Left renal cortex interstitium (tissue), 4 donors: ENCODE data around the gene ANAPC5. TPM values are rescaled to one million over a fixed set of nuclear protein-coding genes. Genes with fewer than 3 reads are reported as not detected.
"Not testable (repeated sequence)": the region's sequence is repeated elsewhere in the genome, so short reads cannot be mapped to it uniquely, and the experiment has no call there.

Experiments
- DNase-seq, 4 donors: peaks; one replicate each; pipeline ENCODE4 v3.0.0-alpha.2; 2013; ENCODE audit warnings: low read depth in 4 of 4, low spot score in 2 of 4, missing footprints in 1 of 4
- polyA plus RNA-seq, 4 donors: library from polyadenylated mRNA; unstranded; fragments of 120-200 nt; gene quantifications; one replicate each; pipeline ENCODE4 v1.2.1, GENCODE V29; 2013; ENCODE audit not compliant: insufficient read length in 4 of 4

Gene ANAPC5, protein sequence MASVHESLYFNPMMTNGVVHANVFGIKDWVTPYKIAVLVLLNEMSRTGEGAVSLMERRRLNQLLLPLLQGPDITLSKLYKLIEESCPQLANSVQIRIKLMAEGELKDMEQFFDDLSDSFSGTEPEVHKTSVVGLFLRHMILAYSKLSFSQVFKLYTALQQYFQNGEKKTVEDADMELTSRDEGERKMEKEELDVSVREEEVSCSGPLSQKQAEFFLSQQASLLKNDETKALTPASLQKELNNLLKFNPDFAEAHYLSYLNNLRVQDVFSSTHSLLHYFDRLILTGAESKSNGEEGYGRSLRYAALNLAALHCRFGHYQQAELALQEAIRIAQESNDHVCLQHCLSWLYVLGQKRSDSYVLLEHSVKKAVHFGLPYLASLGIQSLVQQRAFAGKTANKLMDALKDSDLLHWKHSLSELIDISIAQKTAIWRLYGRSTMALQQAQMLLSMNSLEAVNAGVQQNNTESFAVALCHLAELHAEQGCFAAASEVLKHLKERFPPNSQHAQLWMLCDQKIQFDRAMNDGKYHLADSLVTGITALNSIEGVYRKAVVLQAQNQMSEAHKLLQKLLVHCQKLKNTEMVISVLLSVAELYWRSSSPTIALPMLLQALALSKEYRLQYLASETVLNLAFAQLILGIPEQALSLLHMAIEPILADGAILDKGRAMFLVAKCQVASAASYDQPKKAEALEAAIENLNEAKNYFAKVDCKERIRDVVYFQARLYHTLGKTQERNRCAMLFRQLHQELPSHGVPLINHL
- polyA plus RNA-seq, result 100 to 1,000 TPM; 116 to 209 (median 162) TPM

DNA sequence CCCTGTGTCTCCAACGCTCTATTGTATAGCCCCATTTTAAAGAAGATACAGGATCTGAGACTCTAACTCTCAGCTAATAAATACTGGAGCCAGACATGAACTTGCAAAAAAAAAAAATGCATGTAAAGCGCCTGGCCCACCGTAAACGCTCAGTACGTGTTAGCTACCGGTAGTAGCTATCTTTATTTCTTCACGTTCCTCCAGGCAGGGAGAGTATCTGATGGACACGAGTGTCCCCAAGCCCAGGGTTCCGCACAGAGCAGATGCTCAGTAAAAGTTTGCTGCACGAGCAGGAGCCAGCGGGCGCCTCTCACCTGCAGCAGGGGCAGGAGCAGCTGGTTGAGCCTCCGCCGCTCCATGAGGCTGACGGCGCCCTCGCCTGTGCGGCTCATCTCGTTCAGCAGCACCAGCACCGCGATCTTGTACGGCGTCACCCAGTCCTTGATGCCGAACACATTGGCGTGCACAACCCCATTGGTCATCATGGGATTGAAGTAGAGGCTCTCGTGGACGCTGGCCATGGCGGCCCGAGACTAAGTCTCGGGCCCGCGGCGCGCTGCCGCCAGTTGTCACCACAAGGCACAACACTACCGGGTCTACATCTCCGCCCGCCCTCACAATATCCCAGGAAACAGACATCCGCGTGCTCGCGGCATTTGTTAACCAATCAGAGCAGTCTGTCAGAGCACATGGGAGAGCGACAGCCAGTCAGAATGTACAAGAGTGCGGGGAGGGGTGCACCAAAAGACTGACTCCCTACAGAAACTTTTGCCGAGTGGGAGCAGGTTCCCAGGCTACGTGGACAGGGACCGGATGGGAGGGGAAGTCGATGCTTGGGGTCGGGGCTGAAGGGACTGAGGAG lies at the start of gene ANAPC5:
Gene ANAPC5, minus strand, starts transcription at position 592 of the 862 bp plus-strand sequence. Its CDS starts 71 bp downstream, at position 521.
- DNase-seq, result peak; percentile 88 to 97 (median 96)

DNA sequence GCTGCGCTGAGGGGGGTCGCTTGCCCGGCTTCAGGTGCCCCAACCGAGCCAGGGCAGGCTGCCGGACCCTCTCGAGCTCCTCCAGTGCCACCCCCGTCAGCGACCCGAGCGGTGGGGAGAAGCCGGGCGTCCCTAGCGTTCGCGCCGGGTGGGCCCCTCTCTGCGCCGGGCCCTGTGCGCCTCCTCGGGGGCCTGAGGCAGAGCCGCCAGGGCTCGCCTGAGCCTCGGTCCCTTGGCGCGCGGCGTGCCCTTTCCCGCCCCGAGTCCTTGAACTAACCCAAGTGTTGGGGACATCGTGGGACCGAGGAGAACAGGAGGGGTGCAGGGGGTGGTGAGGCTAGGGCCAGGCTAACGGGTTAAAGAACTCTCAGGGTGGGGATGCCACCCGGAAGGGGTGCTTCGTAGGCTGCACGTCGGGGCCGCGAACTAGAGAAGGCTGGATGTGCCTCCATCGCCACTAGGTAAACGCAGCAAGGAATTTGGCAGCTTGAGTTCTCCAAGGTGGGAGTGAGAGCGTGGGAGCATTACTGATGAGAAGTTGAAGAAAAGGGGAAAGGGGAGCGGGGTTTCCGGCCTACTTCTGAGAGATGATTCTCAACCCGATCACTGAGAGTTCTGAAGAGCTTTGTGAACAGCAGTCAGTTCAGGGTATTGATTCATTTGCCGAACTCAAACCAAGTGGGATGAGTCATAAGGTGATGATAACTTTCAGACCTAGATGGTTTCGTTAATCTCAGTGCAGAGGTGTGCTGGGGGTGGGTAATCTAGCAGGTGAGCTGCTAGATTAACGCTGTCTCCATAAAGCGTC lies 48.3 kb upstream of the ANAPC5 start:
- DNase-seq, result peak in 3 of 4 donors; percentile 34 to 59 (median 43)

DNA sequence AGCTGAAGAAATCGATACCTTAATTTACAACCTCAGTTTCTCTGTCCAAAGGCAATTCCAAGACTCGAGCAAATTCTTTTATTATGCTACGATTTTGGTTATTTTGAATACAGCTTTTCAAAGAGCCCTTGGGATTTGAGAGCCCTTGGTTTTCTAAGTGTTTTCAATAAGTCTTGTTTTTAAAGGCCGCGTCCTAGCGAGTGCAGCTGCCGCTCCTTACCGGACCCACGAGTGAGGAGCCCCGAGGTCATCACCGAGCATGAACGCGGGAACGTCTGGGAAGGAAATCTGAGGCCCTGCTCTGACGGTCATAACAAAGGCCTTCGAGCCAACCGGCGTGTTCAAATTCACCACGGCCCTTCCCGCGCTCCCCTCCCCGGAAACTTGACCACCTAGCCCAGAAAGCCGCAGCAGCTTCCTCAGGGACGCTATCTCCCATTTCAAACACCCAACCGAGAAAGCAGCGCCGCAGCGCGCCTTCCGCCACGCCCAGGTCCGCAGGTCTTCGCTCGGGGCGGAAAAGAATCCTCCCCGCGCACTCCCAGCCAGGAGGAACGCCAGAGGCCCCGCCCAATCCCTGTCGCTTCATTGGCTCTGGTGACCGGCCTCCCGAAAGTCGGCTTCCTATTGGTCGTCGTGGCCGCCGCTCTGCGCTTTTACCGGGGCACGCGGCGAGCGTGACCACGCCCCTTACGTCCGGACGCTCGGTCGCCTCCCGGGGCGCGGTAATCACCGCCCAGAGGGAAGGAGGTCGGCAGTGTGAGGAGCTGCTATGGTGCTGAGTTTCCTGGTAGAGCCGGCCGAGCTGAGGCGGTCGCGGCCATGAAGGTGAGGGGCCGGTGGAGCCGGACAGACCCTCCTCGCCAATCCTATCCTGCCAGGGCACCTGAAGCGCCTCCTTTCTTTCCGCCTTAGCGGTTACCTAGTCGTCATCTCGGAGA lies 47.5 kb upstream of the ANAPC5 start, which contains the start of gene RNF34:
Gene RNF34, plus strand, starts transcription at position 728 of the 941 bp plus-strand sequence. Its CDS starts 95 bp downstream, at position 823.
- peak; percentile 93 to 98 (median 96) for DNase-seq

DNA sequence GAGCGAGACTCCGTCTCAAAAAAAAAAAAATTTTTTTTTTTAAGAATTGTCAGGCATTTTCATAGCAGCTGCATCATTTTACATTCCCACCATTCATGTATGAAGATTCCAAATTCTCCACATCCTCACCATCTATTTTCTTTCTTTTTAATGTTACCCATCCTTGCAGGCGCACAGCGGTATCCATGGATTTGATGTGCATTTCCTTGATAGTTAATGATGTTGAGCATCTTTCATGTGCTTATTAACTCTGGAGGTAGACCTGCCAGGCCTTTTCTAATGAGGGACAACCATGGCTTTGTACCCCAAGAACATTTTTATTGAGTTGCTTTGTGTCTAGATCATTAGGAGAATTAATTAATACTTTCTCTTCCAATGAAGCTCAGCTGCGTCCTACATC lies 46.1 kb upstream of the ANAPC5 start:
- no peak for DNase-seq

DNA sequence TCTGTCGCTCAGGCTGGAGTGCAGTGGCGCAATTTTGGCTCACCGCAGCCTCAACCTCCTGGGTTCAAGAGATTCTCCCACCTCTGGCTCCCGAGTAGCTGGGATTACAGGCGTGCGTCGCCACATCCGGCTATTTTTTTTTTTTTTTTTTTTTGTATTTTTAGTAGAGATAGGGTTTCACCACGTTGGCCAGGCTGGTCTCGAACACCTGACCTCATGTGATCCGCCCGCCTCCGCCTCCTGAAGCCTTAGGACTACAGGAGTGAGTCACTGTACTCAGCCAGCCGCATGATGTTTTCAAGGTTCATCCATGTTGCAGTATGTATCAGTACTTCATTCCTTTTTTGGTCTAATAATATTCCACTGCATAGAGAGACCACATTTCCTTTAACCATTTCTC lies 45.3 kb upstream of the ANAPC5 start:
- DNase-seq, result no peak

DNA sequence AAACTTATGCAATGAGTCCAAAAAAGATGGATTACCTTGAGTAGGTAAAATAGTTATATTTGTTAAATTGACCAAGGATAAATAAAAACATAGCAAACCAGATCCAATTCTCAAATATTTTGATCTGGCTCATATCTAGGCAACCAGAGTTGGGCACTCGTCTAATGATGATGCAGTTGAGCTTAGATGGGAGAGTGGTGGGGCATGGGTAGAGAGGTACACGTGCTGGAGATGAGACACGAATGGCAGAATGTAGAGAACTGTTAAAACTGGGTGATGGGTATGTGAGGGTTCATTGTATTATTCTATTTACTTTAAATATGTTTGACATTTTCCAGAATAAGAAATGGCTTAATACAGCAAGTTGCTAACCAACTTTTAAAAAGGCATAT lies 40.1 kb upstream of the ANAPC5 start:
- DNase-seq, result no peak

DNA sequence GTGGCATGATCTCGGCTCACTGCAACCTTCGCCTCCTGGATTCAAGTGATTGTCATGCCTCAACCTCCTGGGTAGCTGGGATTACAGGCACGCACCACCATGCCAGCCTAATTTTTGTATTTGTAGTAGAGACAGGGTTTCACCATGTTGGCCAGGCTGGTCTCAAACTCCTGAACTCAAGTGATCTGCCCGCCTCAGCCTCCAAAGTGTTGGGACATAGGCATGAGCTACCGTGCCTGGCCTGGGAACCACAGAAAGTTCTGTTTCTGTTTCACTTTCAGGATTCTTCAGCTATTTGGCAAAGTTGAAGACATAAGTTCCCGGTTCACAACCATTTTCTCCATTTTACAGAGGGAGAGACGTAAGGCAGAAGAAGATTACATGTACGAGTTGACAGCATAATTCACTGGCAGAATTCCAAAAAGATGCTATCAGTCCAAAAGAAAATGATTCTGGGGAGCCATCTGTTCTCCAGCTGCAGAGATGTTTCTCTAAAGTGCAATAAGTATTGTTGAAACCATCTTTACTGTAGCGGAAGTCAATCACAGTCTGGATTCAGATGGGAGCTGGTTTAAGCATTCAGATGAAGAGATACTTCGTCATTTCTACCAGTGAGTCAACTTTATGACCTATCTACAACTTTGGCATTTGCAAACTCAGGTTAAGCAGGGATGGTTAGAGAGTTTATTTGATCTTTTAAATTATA lies 39.6 kb upstream of the ANAPC5 start:
- DNase-seq, result no peak

DNA sequence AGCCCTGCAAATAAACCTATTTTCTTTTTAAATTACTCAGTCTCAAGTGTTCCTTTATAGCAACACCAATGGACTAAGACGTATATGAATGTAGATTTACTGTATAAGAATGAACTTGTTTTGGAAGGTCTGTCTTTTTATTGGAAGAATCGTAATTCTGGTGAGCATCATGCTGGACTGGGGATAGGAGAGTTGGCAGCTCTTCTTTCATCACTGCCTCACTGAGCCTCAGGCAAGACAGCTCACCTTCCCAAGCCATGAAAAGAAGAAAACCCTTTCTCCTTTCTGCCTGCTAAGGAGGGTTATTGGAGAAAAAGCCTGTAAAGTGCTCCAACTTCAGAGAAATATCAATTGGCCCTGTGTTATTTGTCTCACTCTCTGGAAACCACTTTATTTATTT lies 38.6 kb upstream of the ANAPC5 start:
- DNase-seq, result no peak

DNA sequence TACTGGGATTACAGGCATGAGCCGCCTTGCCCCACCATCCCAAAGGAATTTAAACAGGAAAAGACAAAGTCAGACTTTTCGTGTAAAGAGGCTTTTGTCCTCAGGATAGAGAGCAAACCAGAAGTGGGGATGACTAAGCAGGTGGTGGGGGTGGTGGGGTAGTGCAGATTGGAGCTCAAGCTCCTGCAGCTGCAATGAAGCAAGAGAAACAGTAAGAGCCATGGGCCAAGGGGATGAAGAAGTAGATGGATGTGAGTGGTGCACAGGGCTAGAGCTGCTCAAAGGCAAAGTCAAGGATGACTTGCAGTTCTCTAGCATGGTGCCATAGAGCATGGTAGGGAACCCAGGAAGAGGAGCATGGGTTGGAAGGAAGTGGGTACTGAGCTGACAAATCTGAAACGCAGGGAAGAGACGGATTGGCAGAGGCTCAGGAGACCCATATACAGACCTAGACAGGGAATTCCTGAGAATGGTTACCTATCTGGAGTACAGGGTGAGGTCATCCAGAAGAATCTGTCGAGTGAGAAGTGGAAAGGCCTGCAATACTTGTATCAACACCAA lies 36.3 kb upstream of the ANAPC5 start:
- DNase-seq, result no peak

DNA sequence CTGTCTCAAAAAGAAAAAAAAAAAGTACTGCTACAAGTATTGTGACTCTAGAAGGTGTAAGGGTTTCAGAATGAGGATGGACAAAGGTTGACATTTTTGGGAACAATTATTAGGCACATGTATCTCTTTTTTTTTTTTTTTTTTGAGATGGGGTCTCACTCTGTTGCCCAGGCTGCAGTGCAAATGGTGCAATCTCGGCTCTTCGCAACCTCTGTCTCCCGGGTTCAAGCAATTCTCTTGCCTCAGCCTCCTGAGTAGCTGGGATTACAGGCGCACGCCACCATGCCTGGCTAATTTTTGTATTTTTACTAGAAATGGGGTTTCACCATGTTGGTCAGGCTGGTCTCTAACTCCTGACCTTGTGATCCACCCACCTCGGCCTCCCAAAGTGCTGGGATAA lies 32.7 kb upstream of the ANAPC5 start:
- not testable (repeated sequence) for DNase-seq

DNA sequence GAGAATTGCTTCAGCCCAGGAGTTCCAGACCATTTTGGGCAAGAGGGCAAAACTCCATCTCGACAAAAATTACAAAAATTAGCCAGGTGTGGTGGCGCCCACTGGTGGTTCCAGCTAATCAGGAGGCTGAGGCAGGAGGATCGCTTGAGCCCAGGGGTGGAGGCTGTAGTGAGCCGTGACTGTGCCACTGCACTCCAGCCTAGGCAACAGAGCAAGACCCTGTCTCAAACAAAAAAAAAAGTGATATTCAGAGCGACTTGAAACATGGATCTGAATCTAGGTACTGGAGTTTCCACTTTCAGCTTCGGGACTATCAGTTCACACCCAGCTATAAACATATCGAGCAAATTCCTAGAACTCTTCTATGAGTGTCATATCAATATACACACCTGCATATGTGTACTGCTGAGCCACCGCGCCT lies 31.4 kb upstream of the ANAPC5 start:
- no peak for DNase-seq

DNA sequence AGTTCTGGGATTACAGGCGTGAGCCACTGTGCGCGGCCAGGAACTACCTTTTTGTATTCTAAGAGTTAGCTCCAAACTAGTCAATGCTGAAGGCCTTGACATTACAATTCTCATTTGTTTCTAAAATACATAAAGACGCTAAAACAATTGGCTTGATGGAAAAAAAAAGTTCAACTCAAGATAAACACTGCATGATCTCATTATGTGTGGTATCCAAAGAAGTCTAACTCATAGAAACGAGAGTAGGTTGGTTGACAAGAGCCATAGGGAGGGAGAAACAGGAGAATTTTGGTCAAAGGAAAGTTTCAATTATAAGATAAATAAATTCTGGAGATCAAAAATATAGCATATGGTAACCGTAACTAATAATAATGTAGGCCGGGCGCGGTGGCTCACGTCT lies 27.7 kb upstream of the ANAPC5 start:
- no peak for DNase-seq

DNA sequence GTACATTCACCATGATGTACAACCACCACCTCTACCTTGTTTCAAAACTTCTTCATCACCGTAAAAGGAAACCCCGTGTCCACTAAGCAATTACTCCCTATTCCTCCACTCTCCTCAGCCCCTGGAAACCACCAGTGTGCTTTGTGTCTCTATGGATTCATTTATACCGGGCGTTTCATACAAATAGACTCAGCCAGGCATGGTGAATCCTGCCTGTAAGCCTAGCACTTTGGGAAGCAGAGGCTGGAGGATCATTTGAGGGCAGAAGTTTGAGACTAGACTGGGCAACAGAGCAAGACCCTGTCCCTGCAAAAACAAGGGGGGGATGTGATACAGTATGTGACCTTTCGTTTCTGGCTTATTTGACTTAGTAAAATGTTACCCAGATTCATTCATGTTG lies 26.5 kb upstream of the ANAPC5 start:
- DNase-seq, result no peak

DNA sequence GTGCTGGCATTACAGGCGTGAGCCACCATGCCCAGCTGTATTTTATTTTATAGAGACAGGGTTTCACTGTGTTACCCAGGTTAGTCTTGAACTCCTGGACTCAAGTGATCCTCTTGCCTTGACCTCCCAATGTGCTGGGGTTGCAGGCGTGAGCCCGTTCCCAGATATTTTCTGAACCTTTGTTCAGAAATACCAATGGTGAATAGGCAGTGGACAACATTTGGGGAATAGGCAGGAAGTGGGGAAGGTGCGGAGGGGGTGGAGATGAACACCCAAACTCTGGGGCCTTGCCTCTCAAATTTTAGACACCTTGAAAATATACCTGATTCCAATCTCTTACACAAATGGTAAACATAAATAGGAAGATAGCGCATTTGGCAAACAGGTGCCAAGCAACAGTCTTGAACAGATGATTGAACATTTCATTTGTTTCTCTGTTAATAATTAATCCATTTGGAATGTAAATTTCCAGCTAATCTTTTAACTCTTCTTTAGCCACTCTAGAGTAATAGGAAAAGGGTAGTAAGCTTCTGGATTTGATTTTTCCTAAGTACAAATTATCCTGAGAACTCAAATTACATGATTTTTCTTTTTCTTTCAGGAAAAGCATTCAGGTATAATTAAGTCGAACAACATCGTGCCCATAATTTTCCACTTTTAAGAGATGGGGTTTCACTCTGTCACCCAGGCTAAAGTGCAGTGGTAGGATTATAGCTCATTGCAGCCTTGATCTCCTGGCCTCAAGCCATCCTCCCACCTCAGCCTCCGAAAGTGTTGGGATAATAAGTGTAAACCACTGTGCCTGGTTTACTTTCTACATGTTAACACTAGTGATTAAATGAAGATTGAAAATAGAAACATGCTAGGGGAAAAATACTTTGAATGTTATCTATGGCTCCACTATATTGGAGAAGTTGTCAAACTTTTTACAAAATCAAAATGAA lies 24.8 kb upstream of the ANAPC5 start:
- DNase-seq, result no peak

DNA sequence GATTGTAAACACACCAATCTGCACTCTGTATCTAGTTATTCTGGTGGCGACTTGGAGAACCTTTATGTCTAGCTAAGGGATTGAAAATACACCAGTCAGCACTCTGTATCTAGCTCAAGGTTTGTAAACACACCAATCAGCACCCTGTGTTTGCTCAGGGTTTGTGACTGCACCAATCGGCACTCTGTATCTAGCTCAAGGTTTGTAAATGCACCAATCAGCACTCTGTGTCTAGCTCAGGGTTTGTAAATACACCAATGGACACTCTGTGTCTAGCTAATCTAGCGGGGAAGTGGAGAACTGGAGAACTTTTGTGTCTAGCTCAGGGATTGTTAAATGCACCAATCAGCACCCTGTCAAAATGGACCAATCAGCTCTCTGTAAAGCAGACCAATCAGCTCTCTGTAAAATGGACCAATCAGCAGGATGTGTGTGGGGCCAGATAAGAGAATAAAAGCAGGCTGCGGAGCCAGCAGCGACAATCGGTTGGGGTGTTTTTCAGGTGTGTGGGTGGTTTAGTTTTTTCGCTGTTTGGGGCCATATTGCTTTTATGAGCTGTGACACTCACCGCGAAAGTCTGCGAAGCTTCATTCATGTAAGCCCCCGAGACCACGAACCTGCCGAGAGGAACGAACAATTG lies 22.9 kb upstream of the ANAPC5 start:
- not testable (repeated sequence) for DNase-seq

DNA sequence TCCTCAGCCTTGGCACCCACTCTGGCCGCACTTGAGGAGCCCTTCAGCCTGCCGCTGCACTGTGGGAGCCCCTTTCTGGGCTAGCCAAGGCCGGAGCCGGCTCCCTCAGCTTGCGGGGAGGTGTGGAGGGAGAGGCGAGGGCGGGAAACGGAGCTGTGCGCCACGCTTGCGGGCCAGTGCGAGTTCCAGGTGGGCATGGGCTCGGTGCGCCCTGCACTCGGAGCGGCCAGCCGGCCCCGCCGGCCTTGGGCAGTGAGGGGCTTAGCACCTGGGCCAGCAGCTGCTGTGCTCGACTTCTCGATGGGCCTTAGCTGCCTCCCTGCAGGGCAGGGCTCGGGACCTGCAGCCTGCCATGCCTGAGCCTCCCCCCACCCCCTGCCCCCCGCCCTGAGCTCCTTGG lies 22.1 kb upstream of the ANAPC5 start:
- DNase-seq, result not testable (repeated sequence)
